ENCODE results near the gene HSD3B1.

HSD3B1 gene

DNA sequence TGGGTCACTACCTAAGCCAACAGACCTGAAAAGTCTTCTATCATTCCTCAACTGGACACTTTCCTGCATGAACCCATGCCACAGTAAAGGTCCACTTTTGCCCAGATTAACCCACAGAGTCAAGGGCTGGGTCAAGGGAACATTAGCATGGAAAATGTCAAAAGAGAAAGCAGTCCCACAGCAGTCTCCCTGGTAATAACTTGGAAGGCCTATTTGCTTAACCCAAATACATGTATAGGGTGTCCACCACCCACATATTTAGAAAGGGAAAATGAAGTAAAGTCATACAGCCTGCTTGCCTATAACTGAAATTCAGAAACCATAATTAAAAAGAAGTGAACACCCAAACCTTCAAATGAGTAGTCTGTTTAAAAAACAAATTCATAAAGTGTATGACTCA is 16.1 kb upstream of the HSD3B1 start:
- no peak overlapping the region for H3K4me3 ChIP-seq (ENCODE audit: low read depth, low read length)
- no peak for TF ChIP-seq MYC (IDR thresholded peaks at IDR 0.05; ENCODE audit: low read depth, low read length)
- TF ChIP-seq, protein P1, sequence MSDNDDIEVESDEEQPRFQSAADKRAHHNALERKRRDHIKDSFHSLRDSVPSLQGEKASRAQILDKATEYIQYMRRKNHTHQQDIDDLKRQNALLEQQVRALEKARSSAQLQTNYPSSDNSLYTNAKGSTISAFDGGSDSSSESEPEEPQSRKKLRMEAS (IDR thresholded peaks at IDR 0.05; ENCODE audit: low read depth, low read length) = no peak
- TF ChIP-seq POLR2A (IDR thresholded peaks at IDR 0.05; ENCODE audit: extremely low read depth, insufficient read length) = no peak
- TF ChIP-seq, protein P2, sequence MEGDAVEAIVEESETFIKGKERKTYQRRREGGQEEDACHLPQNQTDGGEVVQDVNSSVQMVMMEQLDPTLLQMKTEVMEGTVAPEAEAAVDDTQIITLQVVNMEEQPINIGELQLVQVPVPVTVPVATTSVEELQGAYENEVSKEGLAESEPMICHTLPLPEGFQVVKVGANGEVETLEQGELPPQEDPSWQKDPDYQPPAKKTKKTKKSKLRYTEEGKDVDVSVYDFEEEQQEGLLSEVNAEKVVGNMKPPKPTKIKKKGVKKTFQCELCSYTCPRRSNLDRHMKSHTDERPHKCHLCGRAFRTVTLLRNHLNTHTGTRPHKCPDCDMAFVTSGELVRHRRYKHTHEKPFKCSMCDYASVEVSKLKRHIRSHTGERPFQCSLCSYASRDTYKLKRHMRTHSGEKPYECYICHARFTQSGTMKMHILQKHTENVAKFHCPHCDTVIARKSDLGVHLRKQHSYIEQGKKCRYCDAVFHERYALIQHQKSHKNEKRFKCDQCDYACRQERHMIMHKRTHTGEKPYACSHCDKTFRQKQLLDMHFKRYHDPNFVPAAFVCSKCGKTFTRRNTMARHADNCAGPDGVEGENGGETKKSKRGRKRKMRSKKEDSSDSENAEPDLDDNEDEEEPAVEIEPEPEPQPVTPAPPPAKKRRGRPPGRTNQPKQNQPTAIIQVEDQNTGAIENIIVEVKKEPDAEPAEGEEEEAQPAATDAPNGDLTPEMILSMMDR (IDR thresholded peaks at IDR 0.05; ENCODE audit: low read depth, low read length) = no peak
- DNase-seq (ENCODE audit: low read depth) = no peak

DNA sequence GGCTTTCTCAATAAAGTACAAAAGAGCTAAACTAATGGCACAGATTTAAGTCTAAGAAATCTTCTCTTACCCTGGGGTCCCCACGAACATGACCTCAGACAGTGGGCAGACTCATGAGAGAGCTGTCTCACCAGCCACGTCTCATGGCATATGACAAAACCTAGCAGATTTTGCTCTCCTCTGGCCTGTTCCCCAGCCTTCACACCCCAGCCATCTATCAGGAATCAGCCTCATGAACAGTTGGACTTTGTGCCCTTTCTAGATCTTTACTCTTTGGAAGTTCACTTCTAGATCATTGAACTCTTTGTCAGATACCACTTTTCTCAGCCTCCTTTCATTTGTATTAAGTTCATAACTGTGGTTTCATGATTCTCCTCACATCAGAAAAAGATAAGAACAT is 14.2 kb upstream of the HSD3B1 start:
- no peak for TF ChIP-seq POLR2A (IDR thresholded peaks at IDR 0.05; ENCODE audit: extremely low read depth, insufficient read length)
- TF ChIP-seq, protein P1 (IDR thresholded peaks at IDR 0.05; ENCODE audit: low read depth, low read length) = no peak
- TF ChIP-seq MYC (IDR thresholded peaks at IDR 0.05; ENCODE audit: low read depth, low read length) = no peak
- TF ChIP-seq, protein P2 (IDR thresholded peaks at IDR 0.05; ENCODE audit: low read depth, low read length) = no peak
- DNase-seq (ENCODE audit: low read depth) = no peak
- no peak overlapping the region for H3K4me3 ChIP-seq (ENCODE audit: low read depth, low read length)

DNA sequence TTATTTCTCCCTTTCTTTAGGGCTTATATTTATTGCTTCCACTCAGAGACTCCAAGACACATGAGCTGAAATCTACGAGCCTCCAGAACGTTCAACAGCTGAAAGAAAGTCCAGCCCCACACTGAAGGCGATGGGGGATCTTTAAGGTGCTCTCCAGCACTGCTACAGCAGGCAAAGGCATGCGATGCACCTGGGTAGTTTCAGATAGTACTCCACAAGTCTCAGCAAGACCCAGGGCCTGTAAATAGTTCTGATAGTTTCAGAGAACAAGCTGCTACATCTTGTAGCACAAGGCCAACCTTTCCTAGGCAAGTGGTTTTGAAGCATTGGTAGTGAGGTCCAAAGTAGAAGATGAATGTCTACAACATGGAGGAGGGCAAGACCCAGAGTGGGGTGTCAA is 2.2 kb upstream of the HSD3B1 start:
- no peak for DNase-seq (ENCODE audit: low read depth)
- H3K4me3 ChIP-seq (ENCODE audit: low read depth, low read length) = no peak overlapping the region
- TF ChIP-seq, protein P2 (IDR thresholded peaks at IDR 0.05; ENCODE audit: low read depth, low read length) = no peak
- TF ChIP-seq MYC (IDR thresholded peaks at IDR 0.05; ENCODE audit: low read depth, low read length) (no peak), POLR2A (IDR thresholded peaks at IDR 0.05; ENCODE audit: extremely low read depth, insufficient read length) (no peak)

DNA sequence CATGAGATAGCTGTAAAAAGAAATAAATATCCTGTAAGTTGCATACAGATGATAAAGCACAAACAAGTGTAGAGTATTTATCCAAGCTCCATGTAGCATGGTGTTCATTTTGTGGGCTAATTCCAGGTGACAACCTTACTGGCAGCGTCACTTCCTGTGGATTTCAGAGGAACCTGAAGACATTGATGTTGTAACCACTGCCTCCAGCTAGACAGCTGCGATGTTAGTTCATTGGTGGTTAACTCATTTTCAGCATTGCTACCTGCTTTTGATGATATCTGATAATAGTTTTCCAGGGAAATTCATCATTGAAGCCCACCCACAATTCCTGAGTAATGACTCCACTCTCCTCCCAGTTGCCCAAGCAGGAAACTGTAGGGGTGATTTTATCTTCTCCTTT is 3.0 kb downstream of the HSD3B1 start:
- TF ChIP-seq POLR2A (IDR thresholded peaks at IDR 0.05; ENCODE audit: extremely low read depth, insufficient read length) = no peak
- no peak overlapping the region for H3K4me3 ChIP-seq (ENCODE audit: low read depth, low read length)
- DNase-seq (ENCODE audit: low read depth) = no peak

DNA sequence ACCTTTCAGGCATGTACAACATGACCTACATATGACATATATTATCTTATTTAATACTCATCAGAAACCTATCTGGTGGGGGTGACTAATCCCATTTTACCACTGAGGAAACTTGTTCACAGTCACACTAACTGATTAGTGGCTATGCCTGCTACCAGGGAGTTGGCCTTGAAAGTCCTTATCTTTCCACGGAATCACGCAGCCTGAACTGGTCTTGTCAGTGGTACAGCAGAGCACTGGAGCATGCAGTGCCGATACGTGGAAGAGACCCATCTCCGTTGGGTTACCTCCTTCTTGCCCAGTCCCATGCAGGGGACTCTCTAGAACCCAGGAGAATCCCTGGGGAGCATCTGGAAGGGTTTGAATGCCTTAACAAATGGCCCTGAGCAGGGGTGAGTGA is 8.2 kb downstream of the HSD3B1 start:
- H3K4me3 ChIP-seq (ENCODE audit: low read depth, low read length) = no peak overlapping the region
- TF ChIP-seq MYC (IDR thresholded peaks at IDR 0.05; ENCODE audit: low read depth, low read length) (no peak), POLR2A (IDR thresholded peaks at IDR 0.05; ENCODE audit: extremely low read depth, insufficient read length) (no peak)
- TF ChIP-seq, protein P1 (IDR thresholded peaks at IDR 0.05; ENCODE audit: low read depth, low read length) = no peak
- TF ChIP-seq, protein P2 (IDR thresholded peaks at IDR 0.05; ENCODE audit: low read depth, low read length) = no peak
- DNase-seq (ENCODE audit: low read depth) = no peak

DNA sequence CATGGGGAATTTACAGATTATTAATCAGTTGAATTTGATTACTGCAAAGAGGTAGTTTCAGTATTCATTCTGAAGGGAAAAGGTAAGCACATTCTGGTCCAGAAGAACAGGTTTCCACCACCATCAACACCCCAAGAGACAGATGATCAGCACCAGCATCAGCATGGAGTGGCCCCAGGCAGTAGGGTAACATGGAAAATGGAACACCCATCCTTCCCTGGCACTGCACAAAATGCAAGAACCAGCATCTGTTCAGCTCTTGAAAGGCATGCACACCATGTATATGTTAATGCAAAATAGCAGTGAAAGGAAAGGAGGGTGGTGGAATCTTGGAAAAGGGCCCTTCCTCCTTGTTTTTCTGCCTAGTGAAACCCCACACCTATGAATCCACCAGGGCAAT is 9.2 kb downstream of the HSD3B1 start:
- no peak for DNase-seq (ENCODE audit: low read depth)
- TF ChIP-seq MYC (IDR thresholded peaks at IDR 0.05; ENCODE audit: low read depth, low read length) = no peak
- TF ChIP-seq, protein P2 (IDR thresholded peaks at IDR 0.05; ENCODE audit: low read depth, low read length) = no peak
- TF ChIP-seq, protein P1 (IDR thresholded peaks at IDR 0.05; ENCODE audit: low read depth, low read length) = no peak
- TF ChIP-seq POLR2A (IDR thresholded peaks at IDR 0.05; ENCODE audit: extremely low read depth, insufficient read length) = no peak
- no peak overlapping the region for H3K4me3 ChIP-seq (ENCODE audit: low read depth, low read length)
